Caco-2 (cell line): ENCODE data around the gene TNFAIP1. TPM values are rescaled to one million over a fixed set of nuclear protein-coding genes. Genes with fewer than 3 reads are reported as not detected.

Experiments used
- BruUV-seq: library from RNA; stranded (reverse); fragments of 400-500 nt; replicated peaks from 2 replicates; lab custom pipeline; 2021; lab: Mats Ljungman, UMichigan
- CTCF ChIA-PET: fragments of 300-600 bp; sonication (Branson Sonifier 250); formaldehyde crosslinking; loops from one replicate; lab custom pipeline; 2022; ENCODE audit warnings: antibody characterized with exemption; lab: Charles Lee
- POLR2A ChIA-PET: fragments of 300-600 bp; sonication (Branson Sonifier 250); formaldehyde crosslinking; loops from one replicate; lab custom pipeline; 2022; ENCODE audit warnings: antibody characterized with exemption; lab: Charles Lee
- DNase-seq, 2 experiments: peaks; one replicate each; pipeline versions ENCODE4 v3.0.0 to v3.0.0-alpha.2; 2020 to 2022
- H3K27me3 ChIP-seq: replicated peaks from 2 replicates; pipeline ENCODE4 v1.6.0; 2011; ENCODE audit warnings: low read length; ENCODE audit not compliant: control insufficient read depth, insufficient read depth
- H3K36me3 ChIP-seq: 2 replicates; pipeline ENCODE4 v1.5.1; 2011; ENCODE audit warnings: low read length; ENCODE audit not compliant: control insufficient read depth, insufficient read depth
- H3K4me1 ChIP-seq: fragments of 250-450 bp; sonication (Bioruptor Pico); 2 replicates; pipeline ENCODE4 v1.5.1; 2020; ENCODE audit warnings: mild to moderate bottlenecking
- H3K4me3 ChIP-seq: 2 replicates; pipeline ENCODE4 v1.5.1; 2011; ENCODE audit warnings: low read depth, mild to moderate bottlenecking, control low read depth, low read length
- H3K9me3 ChIP-seq: fragments of 250-450 bp; sonication (Bioruptor Pico); 2 replicates; pipeline ENCODE4 v1.5.1; 2020; ENCODE audit warnings: mild to moderate bottlenecking, moderate library complexity
- H3K27ac Mint-ChIP-seq: one replicate; pipeline ENCODE4 v1.8.0; 2022; ENCODE audit warnings: mixed read lengths; ENCODE audit not compliant: unreplicated experiment
- H3K27me3 Mint-ChIP-seq: one replicate; pipeline ENCODE4 v1.8.0; 2022; ENCODE audit warnings: mixed read lengths; ENCODE audit not compliant: insufficient read depth, unreplicated experiment
- H3K36me3 Mint-ChIP-seq: one replicate; pipeline ENCODE4 v1.8.0; 2022; ENCODE audit warnings: mild to moderate bottlenecking, mixed read lengths; ENCODE audit not compliant: insufficient read depth, unreplicated experiment
- H3K4me1 Mint-ChIP-seq: one replicate; pipeline ENCODE4 v1.8.0; 2022; ENCODE audit warnings: low read depth, mixed read lengths; ENCODE audit not compliant: unreplicated experiment
- H3K4me3 Mint-ChIP-seq: one replicate; pipeline ENCODE4 v1.8.0; 2022; ENCODE audit warnings: mild to moderate bottlenecking, moderate library complexity, mixed read lengths; ENCODE audit not compliant: unreplicated experiment
- H3K9me3 Mint-ChIP-seq: one replicate; pipeline ENCODE4 v1.8.0; 2022; ENCODE audit warnings: mixed read lengths; ENCODE audit not compliant: unreplicated experiment
- CTCF ChIP-seq, 2 experiments: fragments of 200-600 bp in 1 of 2; IDR thresholded peaks; 1 replicate in 1 of 2; 2 replicates in 1 of 2; pipeline versions ENCODE4 v1.5.1 to v1.8.0; 2011 to 2022; ENCODE audit warnings: antibody characterized with exemption in 1 of 2, control low read depth in 1 of 2, inconsistent platforms in 1 of 2, low read depth in 1 of 2, low read length in 1 of 2, mild to moderate bottlenecking in 1 of 2, moderate library complexity in 1 of 2; ENCODE audit not compliant: insufficient read depth in 1 of 2, severe bottlenecking in 1 of 2, unreplicated experiment in 1 of 2
- intact Hi-C: fragments of 100-400 bp; cut with micrococcal nuclease; formaldehyde crosslinking; loops from one replicate; pipeline ENCODE4 v1.10.0; 2022; ENCODE audit not compliant: unreplicated experiment
- total RNA-seq: library from RNA; stranded (reverse); gene quantifications from 2 replicates; pipeline ENCODE4 v1.2.3, GENCODE V29; 2022

TNFAIP1 gene
- total RNA-seq, 1 experiment from 2014 or later: 105 TPM

- intact Hi-C loops: loop anchor here (10.0 kb wide), 1 partner anchor 182 kb away; no protein-coding TSS in a partner anchor
- H3K36me3 ChIP-seq: peaks cover 26% of the 10 kb centered on the region
- no peak for TF ChIP-seq CTCF (IDR thresholded peaks at IDR 0.05; ENCODE audit: insufficient read depth in 1 of 2, low read depth in 1 of 2, low read length in 1 of 2, severe bottlenecking in 1 of 2, unreplicated experiment in 1 of 2)
- peaks cover 19% of the 10 kb centered on the region for H3K4me1 ChIP-seq
- ChIA-PET POLR2A (interaction anchor here (2.9 kb wide), 1 partner anchor 27 kb away, joined by 10 read pairs; the partner anchor contains the start of genes IFT20 and TNFAIP1), CTCF (interaction anchor here (1.2 kb wide), 1 partner anchor 27 kb away, joined by 3 read pairs; the partner anchor contains the start of gene TNFAIP1)
- Mint-ChIP-seq H3K4me3 (no peak overlapping the region), H3K27me3 (no peaks in the 10 kb centered on the region), H3K36me3 (peaks cover 72% of the 10 kb centered on the region), H3K9me3 (no peaks in the 10 kb centered on the region), H3K27ac (no peak overlapping the region), H3K4me1 (peaks cover 17% of the 10 kb centered on the region)
- H3K9me3 ChIP-seq: no peaks in the 10 kb centered on the region
- BruUV-seq: no TSS peak
- no peaks in the 10 kb centered on the region for H3K27me3 ChIP-seq
- no peak overlapping the region for H3K4me3 ChIP-seq
- no peak for DNase-seq
Observed at GRCh38 chr17:28363186-28363585, 27.6 kb downstream of the TNFAIP1 start.

- H3K9me3 Mint-ChIP-seq: no peaks in the 10 kb centered on the region
- TF ChIP-seq CTCF (IDR thresholded peaks at IDR 0.05; ENCODE audit: insufficient read depth in 1 of 2, low read depth in 1 of 2, low read length in 1 of 2, severe bottlenecking in 1 of 2, unreplicated experiment in 1 of 2): no peak
- Histone ChIP-seq H3K4me3 (no peak overlapping the region), H3K4me1 (peaks cover 23% of the 10 kb centered on the region), H3K36me3 (peaks cover 29% of the 10 kb centered on the region), H3K9me3 (no peaks in the 10 kb centered on the region), H3K27me3 (no peaks in the 10 kb centered on the region)
- ChIA-PET POLR2A (interaction anchor here (0.7 to 2.9 kb wide), 2 partner anchors 17 to 28 kb away, joined by 3 to 10 read pairs; partner anchors contain the start of genes IFT20 and TNFAIP1), CTCF (interaction anchor here (1.2 kb wide), 1 partner anchor 28 kb away, joined by 3 read pairs; the partner anchor contains the start of gene TNFAIP1)
- H3K27ac Mint-ChIP-seq: no peak overlapping the region
- intact Hi-C loops: loop anchor here (10.0 kb wide), 1 partner anchor 181 kb away; no protein-coding TSS in a partner anchor
- H3K36me3 Mint-ChIP-seq: peaks cover 69% of the 10 kb centered on the region
- no peak overlapping the region for H3K4me3 Mint-ChIP-seq
- H3K4me1 Mint-ChIP-seq: peaks cover 19% of the 10 kb centered on the region
- no TSS peak for BruUV-seq
- DNase-seq: no peak
- H3K27me3 Mint-ChIP-seq: no peaks in the 10 kb centered on the region
Observed at GRCh38 chr17:28363776-28364650, 28.5 kb downstream of the TNFAIP1 start.

GRCh38 chr17:28364665-28365363, 29.3 kb downstream of the TNFAIP1 start, which contains the start of gene SEBOX:
Gene SEBOX, minus strand, starts transcription at chr17:28365199. Its CDS starts 48 bp downstream, at chr17:28365151.
- Histone ChIP-seq H3K4me3 (no peak within 1 kb of the TSS), H3K9me3 (no peaks in the 10 kb centered on the region), H3K27me3 (no peaks in the 10 kb centered on the region), H3K4me1 (peaks cover 31% of the 10 kb centered on the region), H3K36me3 (peaks cover 26% of the 10 kb centered on the region)
- no peaks in the 10 kb centered on the region for H3K27me3 Mint-ChIP-seq
- POLR2A ChIA-PET: interaction anchor here (0.7 to 2.9 kb wide), 2 partner anchors 18 to 29 kb away, joined by 3 to 10 read pairs; partner anchors contain the start of genes IFT20 and TNFAIP1
- peaks cover 71% of the 10 kb centered on the region for H3K36me3 Mint-ChIP-seq
- no TSS peak for BruUV-seq
- intact Hi-C loops: loop anchor here (10.0 kb wide), 1 partner anchor 180 kb away; no protein-coding TSS in a partner anchor
- no peak within 1 kb of the TSS for H3K4me3 Mint-ChIP-seq
- H3K4me1 Mint-ChIP-seq: peaks cover 27% of the 10 kb centered on the region
- H3K27ac Mint-ChIP-seq: no peak within 1 kb of the TSS
- no peak for DNase-seq
- no peak for TF ChIP-seq CTCF (IDR thresholded peaks at IDR 0.05; ENCODE audit: insufficient read depth in 1 of 2, low read depth in 1 of 2, low read length in 1 of 2, severe bottlenecking in 1 of 2, unreplicated experiment in 1 of 2)
- no peaks in the 10 kb centered on the region for H3K9me3 Mint-ChIP-seq
- CTCF ChIA-PET: no interaction called here
